OCI-LY7 (cell line): ENCODE data around the gene PIEZO2.
A peak's percentile ranks its signal among the peaks of the same experiment; 100 is the strongest.

Experiments
- EZH2phosphoT487 ChIP-seq: fragments of 200-600 bp; sonication (generic); IDR thresholded peaks from 2 replicates; pipeline ENCODE4 v1.6.1; 2018; ENCODE audit warnings: low read depth, borderline replicate concordance, mild to moderate bottlenecking, mixed run types, antibody characterized with exemption, low read length, moderate library complexity, mixed read lengths
- TF ChIP-seq, protein P1 (sequence below): fragments of 200-600 bp; sonication (generic); conservative IDR thresholded peaks from 2 replicates; pipeline ENCODE4 v1.5.1; 2014; ENCODE audit warnings: mild to moderate bottlenecking, antibody characterized with exemption, low read length, moderate library complexity, mixed read lengths

DNA sequence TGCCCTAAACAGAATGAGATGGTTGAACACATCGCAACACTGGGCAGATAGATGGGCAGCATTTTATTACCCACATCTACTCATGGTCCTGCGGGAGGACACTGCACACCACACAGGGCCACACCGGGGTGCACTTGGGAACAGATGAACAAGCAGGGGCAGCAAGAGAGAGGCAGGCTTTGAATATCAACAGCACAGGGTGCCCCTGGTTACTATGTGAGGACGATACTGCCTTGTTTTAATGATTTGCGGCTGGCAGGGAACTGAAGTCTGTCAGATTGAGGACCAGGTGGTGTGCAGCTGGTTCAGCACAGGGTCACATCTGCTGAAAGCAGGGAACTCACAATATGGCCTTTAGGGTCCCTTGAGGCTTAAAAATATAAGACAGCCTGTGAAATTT is 195.7 kb downstream of the PIEZO2 start:
- TF ChIP-seq, protein P1, sequence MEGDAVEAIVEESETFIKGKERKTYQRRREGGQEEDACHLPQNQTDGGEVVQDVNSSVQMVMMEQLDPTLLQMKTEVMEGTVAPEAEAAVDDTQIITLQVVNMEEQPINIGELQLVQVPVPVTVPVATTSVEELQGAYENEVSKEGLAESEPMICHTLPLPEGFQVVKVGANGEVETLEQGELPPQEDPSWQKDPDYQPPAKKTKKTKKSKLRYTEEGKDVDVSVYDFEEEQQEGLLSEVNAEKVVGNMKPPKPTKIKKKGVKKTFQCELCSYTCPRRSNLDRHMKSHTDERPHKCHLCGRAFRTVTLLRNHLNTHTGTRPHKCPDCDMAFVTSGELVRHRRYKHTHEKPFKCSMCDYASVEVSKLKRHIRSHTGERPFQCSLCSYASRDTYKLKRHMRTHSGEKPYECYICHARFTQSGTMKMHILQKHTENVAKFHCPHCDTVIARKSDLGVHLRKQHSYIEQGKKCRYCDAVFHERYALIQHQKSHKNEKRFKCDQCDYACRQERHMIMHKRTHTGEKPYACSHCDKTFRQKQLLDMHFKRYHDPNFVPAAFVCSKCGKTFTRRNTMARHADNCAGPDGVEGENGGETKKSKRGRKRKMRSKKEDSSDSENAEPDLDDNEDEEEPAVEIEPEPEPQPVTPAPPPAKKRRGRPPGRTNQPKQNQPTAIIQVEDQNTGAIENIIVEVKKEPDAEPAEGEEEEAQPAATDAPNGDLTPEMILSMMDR, result 0 out of 2 replicates have a peak, but pooled peaks have one; percentile 11
- no peak for TF ChIP-seq EZH2phosphoT487
